Measurements from ENCODE around the gene MACF1.

Gene MACF1

GRCh38 chr1:39369565-39369964 lies 165.1 kb downstream of the MACF1 start:
- DNase-seq (ENCODE audit: low spot score in 2 of 2) (no peak), ATAC-seq (ENCODE audit: low read depth) (no peak)
- Mint-ChIP-seq H3K27me3 (no peaks in the 10 kb centered on the region), H3K4me1 (no peaks in the 10 kb centered on the region), H3K9me3 (no peaks in the 10 kb centered on the region), H3K4me3 (no peak overlapping the region), H3K27ac (no peak overlapping the region), H3K36me3 (peaks cover 33% of the 10 kb centered on the region)

GRCh38 chr1:39370602-39371001 lies 166.1 kb downstream of the MACF1 start:
- no peak overlapping the region for H3K27ac Mint-ChIP-seq
- no peak for ATAC-seq (ENCODE audit: low read depth)

GRCh38 chr1:39372105-39372504 lies 167.6 kb downstream of the MACF1 start:
- DNase-seq (ENCODE audit: low spot score in 2 of 2) (no peak), ATAC-seq (ENCODE audit: low read depth) (no peak)
- Mint-ChIP-seq H3K27me3 (no peaks in the 10 kb centered on the region), H3K36me3 (peaks cover 34% of the 10 kb centered on the region), H3K27ac (no peak overlapping the region), H3K9me3 (no peaks in the 10 kb centered on the region), H3K4me3 (no peak overlapping the region), H3K4me1 (no peaks in the 10 kb centered on the region)

More at GRCh38 chr1:39370602-39371001, 166.1 kb downstream of the MACF1 start:
- Mint-ChIP-seq H3K36me3 (peaks cover 33% of the 10 kb centered on the region), H3K4me1 (no peaks in the 10 kb centered on the region), H3K4me3 (no peak overlapping the region), H3K9me3 (no peaks in the 10 kb centered on the region), H3K27me3 (no peaks in the 10 kb centered on the region)
- no peak for DNase-seq (ENCODE audit: low spot score in 2 of 2)

- ATAC-seq (ENCODE audit: low read depth) (no peak), DNase-seq (ENCODE audit: low spot score in 2 of 2) (no peak)
- Mint-ChIP-seq H3K36me3 (peaks cover 18% of the 10 kb centered on the region), H3K27me3 (no peaks in the 10 kb centered on the region), H3K9me3 (no peaks in the 10 kb centered on the region), H3K4me1 (no peaks in the 10 kb centered on the region), H3K27ac (no peak overlapping the region), H3K4me3 (no peak overlapping the region)
Observed at GRCh38 chr1:39376656-39377055, 172.2 kb downstream of the MACF1 start.

- peaks cover 14% of the 10 kb centered on the region for H3K36me3 Mint-ChIP-seq
Observed at GRCh38 chr1:39378377-39378776, 173.9 kb downstream of the MACF1 start.

GRCh38 chr1:39379187-39379586 lies 174.7 kb downstream of the MACF1 start:
- no peaks in the 10 kb centered on the region for H3K27me3 Mint-ChIP-seq
- H3K4me1 Mint-ChIP-seq, result no peaks in the 10 kb centered on the region
- peak overlapping the region; percentile 14 for H3K27ac Mint-ChIP-seq
- no peak overlapping the region for H3K4me3 Mint-ChIP-seq
- no peak for DNase-seq (ENCODE audit: low spot score in 2 of 2)
- no peak for ATAC-seq (ENCODE audit: low read depth)
- no peaks in the 10 kb centered on the region for H3K9me3 Mint-ChIP-seq
- peaks cover 18% of the 10 kb centered on the region for H3K36me3 Mint-ChIP-seq

More at GRCh38 chr1:39378377-39378776, 173.9 kb downstream of the MACF1 start:
- Mint-ChIP-seq H3K27me3 (no peaks in the 10 kb centered on the region), H3K4me3 (no peak overlapping the region), H3K9me3 (no peaks in the 10 kb centered on the region), H3K27ac (no peak overlapping the region), H3K4me1 (no peaks in the 10 kb centered on the region)
- DNase-seq (ENCODE audit: low spot score in 2 of 2) (no peak), ATAC-seq (ENCODE audit: low read depth) (no peak)

- no peaks in the 10 kb centered on the region for H3K9me3 Mint-ChIP-seq
- H3K4me3 Mint-ChIP-seq, result no peak overlapping the region
- H3K36me3 Mint-ChIP-seq, result peaks cover 18% of the 10 kb centered on the region
- no peak for ATAC-seq (ENCODE audit: low read depth)
- H3K4me1 Mint-ChIP-seq, result no peaks in the 10 kb centered on the region
- H3K27ac Mint-ChIP-seq, result no peak overlapping the region
- DNase-seq (ENCODE audit: low spot score in 2 of 2), result no peak
- H3K27me3 Mint-ChIP-seq, result no peaks in the 10 kb centered on the region
Observed at GRCh38 chr1:39380036-39380435, 175.5 kb downstream of the MACF1 start.

- Mint-ChIP-seq H3K4me1 (no peaks in the 10 kb centered on the region), H3K9me3 (no peaks in the 10 kb centered on the region), H3K27ac (no peak overlapping the region), H3K27me3 (no peaks in the 10 kb centered on the region), H3K36me3 (peaks cover 24% of the 10 kb centered on the region), H3K4me3 (no peak overlapping the region)
- ATAC-seq (ENCODE audit: low read depth) (no peak), DNase-seq (ENCODE audit: low spot score in 2 of 2) (no peak)
Observed at GRCh38 chr1:39381839-39382238, 177.3 kb downstream of the MACF1 start.

- Mint-ChIP-seq H3K27me3 (no peaks in the 10 kb centered on the region), H3K36me3 (peaks cover 29% of the 10 kb centered on the region)
Observed at GRCh38 chr1:39384305-39384704, 179.8 kb downstream of the MACF1 start.

GRCh38 chr1:39385067-39385988 lies 180.8 kb downstream of the MACF1 start:
- DNase-seq (ENCODE audit: low spot score in 2 of 2) (no peak), ATAC-seq (ENCODE audit: low read depth) (no peak)
- H3K9me3 Mint-ChIP-seq, result no peaks in the 10 kb centered on the region
- H3K36me3 Mint-ChIP-seq, result peaks cover 33% of the 10 kb centered on the region
- no peaks in the 10 kb centered on the region for H3K4me1 Mint-ChIP-seq
- H3K4me3 Mint-ChIP-seq, result no peak overlapping the region
- H3K27ac Mint-ChIP-seq, result no peak overlapping the region
- no peaks in the 10 kb centered on the region for H3K27me3 Mint-ChIP-seq

More at GRCh38 chr1:39384305-39384704, 179.8 kb downstream of the MACF1 start:
- ATAC-seq (ENCODE audit: low read depth) (no peak), DNase-seq (ENCODE audit: low spot score in 2 of 2) (no peak)
- H3K4me3 Mint-ChIP-seq, result no peak overlapping the region
- H3K9me3 Mint-ChIP-seq, result no peaks in the 10 kb centered on the region
- H3K27ac Mint-ChIP-seq, result peak overlapping the region; percentile 6
- H3K4me1 Mint-ChIP-seq, result no peaks in the 10 kb centered on the region

- H3K27ac Mint-ChIP-seq, result no peak overlapping the region
- no peak overlapping the region for H3K4me3 Mint-ChIP-seq
- H3K27me3 Mint-ChIP-seq, result no peaks in the 10 kb centered on the region
- no peaks in the 10 kb centered on the region for H3K9me3 Mint-ChIP-seq
- peaks cover 3% of the 10 kb centered on the region for H3K4me1 Mint-ChIP-seq
- DNase-seq (ENCODE audit: low spot score in 2 of 2) (no peak), ATAC-seq (ENCODE audit: low read depth) (no peak)
- peaks cover 34% of the 10 kb centered on the region for H3K36me3 Mint-ChIP-seq
Observed at GRCh38 chr1:39386997-39387396, 182.5 kb downstream of the MACF1 start.

GRCh38 chr1:39387452-39387851 lies 183.0 kb downstream of the MACF1 start:
- Mint-ChIP-seq H3K4me3 (no peak overlapping the region), H3K9me3 (no peaks in the 10 kb centered on the region), H3K27ac (no peak overlapping the region), H3K4me1 (peaks cover 4% of the 10 kb centered on the region), H3K36me3 (peaks cover 34% of the 10 kb centered on the region), H3K27me3 (no peaks in the 10 kb centered on the region)
- DNase-seq (ENCODE audit: low spot score in 2 of 2) (no peak), ATAC-seq (ENCODE audit: low read depth) (no peak)

GRCh38 chr1:39391691-39392679 lies 187.5 kb downstream of the MACF1 start:
- H3K4me3 Mint-ChIP-seq, result no peak overlapping the region

More at GRCh38 chr1:39391691-39392679, 187.5 kb downstream of the MACF1 start:
- ATAC-seq (ENCODE audit: low read depth) (no peak), DNase-seq (ENCODE audit: low spot score in 2 of 2) (no peak)
- H3K36me3 Mint-ChIP-seq, result peaks cover 22% of the 10 kb centered on the region
- H3K27ac Mint-ChIP-seq, result no peak overlapping the region
- H3K4me1 Mint-ChIP-seq, result peaks cover 26% of the 10 kb centered on the region
- H3K27me3 Mint-ChIP-seq, result no peaks in the 10 kb centered on the region
- no peaks in the 10 kb centered on the region for H3K9me3 Mint-ChIP-seq

Measured in memory B cell (primary cell).